H1 (cell line): Measurements from ENCODE around the gene ICOSLG. TPM values are rescaled to one million over a fixed set of nuclear protein-coding genes. Genes with fewer than 3 reads are reported as not detected.

Source experiments
- CHD2 ChIP-seq: IDR thresholded peaks from 2 replicates; pipeline ENCODE4 v1.6.1; 2012; ENCODE audit warnings: low read length, improper control_type of control experiment
- CHD7 ChIP-seq: fragments of 300-600 bp; sonication (generic); IDR thresholded peaks from 2 replicates; pipeline ENCODE4 v1.7.1; 2012; ENCODE audit warnings: low read length, moderate library complexity, mild to moderate bottlenecking, inconsistent platforms; ENCODE audit not compliant: insufficient replicate concordance
- EGR1 ChIP-seq: IDR thresholded peaks from 2 replicates; pipeline ENCODE4 v1.6.1; 2011; ENCODE audit warnings: low read depth, low read length, borderline replicate concordance
- EZH2 ChIP-seq: fragments of 200-600 bp; sonication (generic); IDR thresholded peaks from 2 replicates; pipeline ENCODE4 v1.7.1; 2012; ENCODE audit warnings: low read depth, mild to moderate bottlenecking, moderate library complexity, low read length, inconsistent platforms; ENCODE audit not compliant: severe bottlenecking
- RFX5 ChIP-seq: IDR thresholded peaks from 2 replicates; pipeline ENCODE4 v1.6.1; 2011; ENCODE audit warnings: low read depth, low read length, improper control_type of control experiment, borderline replicate concordance
- SIN3A ChIP-seq, 2 experiments: IDR thresholded peaks in 1 of 2; conservative IDR thresholded peaks in 1 of 2; 2 replicates each; pipeline ENCODE4 v1.6.1; 2011 to 2012; ENCODE audit warnings: low read length in 2 of 2, improper control_type of control experiment in 1 of 2, low read depth in 1 of 2, mild to moderate bottlenecking in 1 of 2
- SP1 ChIP-seq: IDR thresholded peaks from 2 replicates; pipeline ENCODE4 v1.6.1; 2011; ENCODE audit warnings: low read depth, low read length
- SP4 ChIP-seq: IDR thresholded peaks from 2 replicates; pipeline ENCODE4 v1.6.1; 2012; ENCODE audit warnings: low read length, inconsistent platforms
- SUZ12 ChIP-seq: fragments of 200-600 bp; sonication (generic); IDR thresholded peaks from 2 replicates; pipeline ENCODE4 v1.6.1; 2012; ENCODE audit warnings: mild to moderate bottlenecking, inconsistent platforms, low read length, moderate library complexity, mixed read lengths
- polyA plus RNA-seq, 7 experiments: library from polyadenylated mRNA; depleted of rRNA in 3 of 7; stranded (reverse) in 5 of 7; unstranded in 2 of 7; fragments of >200 nt in 5 of 7; fragments of 200-250 nt in 2 of 7; gene quantifications; 1 replicate in 5 of 7; 2 replicates in 1 of 7; 4 replicates in 1 of 7; pipeline versions ENCODE4 v1.2.1 to v1.2.3, GENCODE V29; 2011 to 2013; ENCODE audit warnings: missing spikeins in 2 of 7, mixed read lengths in 2 of 7
- total RNA-seq: library from RNA; stranded (reverse); fragmentation: NEBNext Ultra II Directional; extraction: Animal tissue kit (Norgen Biotek cat#: 25700); gene quantifications from 2 replicates; pipeline ENCODE4 v1.2.1, GENCODE V29; 2021

ICOSLG gene
- total and polyA plus RNA-seq, 2 of the 8 experiments (the other 6 are each of a cell fraction or from before 2014, with no cell fraction given), result 2.3 to 5.5 TPM

GRCh38 chr21:44263221-44263760 is 22.5 kb upstream of the ICOSLG start (continued):
- TF ChIP-seq CHD7 (no peak), SIN3A (conservative IDR thresholded peaks at IDR 0.05 in 1 of 2, IDR thresholded peaks at IDR 0.05 in 1 of 2; ENCODE audit: low read depth in 1 of 2, low read length in 2 of 2) (no peak), CHD2 (no peak), SP1 (no peak), RFX5 (no peak), SP4 (no peak), SUZ12 (no peak), EGR1 (no peak), EZH2 (no peak)
